Measurements from ENCODE around the gene NSG1. TPM values are rescaled to one million over a fixed set of nuclear protein-coding genes. Genes with fewer than 3 reads are reported as not detected.
"Not testable (repeated sequence)": the region's sequence is repeated elsewhere in the genome, so short reads cannot be mapped to it uniquely, and the experiment has no call there.

The NSG1 gene
- total RNA-seq, 1 donor from 2014 or later, result 24.5 TPM

- TF ChIP-seq, protein P1, sequence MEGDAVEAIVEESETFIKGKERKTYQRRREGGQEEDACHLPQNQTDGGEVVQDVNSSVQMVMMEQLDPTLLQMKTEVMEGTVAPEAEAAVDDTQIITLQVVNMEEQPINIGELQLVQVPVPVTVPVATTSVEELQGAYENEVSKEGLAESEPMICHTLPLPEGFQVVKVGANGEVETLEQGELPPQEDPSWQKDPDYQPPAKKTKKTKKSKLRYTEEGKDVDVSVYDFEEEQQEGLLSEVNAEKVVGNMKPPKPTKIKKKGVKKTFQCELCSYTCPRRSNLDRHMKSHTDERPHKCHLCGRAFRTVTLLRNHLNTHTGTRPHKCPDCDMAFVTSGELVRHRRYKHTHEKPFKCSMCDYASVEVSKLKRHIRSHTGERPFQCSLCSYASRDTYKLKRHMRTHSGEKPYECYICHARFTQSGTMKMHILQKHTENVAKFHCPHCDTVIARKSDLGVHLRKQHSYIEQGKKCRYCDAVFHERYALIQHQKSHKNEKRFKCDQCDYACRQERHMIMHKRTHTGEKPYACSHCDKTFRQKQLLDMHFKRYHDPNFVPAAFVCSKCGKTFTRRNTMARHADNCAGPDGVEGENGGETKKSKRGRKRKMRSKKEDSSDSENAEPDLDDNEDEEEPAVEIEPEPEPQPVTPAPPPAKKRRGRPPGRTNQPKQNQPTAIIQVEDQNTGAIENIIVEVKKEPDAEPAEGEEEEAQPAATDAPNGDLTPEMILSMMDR (conservative IDR thresholded peaks at IDR 0.05), result no peak
- Mint-ChIP-seq H3K36me3 (ENCODE audit: low read depth) (no peaks in the 10 kb centered on the region), H3K4me1 (no peaks in the 10 kb centered on the region), H3K4me3 (no peak overlapping the region), H3K9me3 (peaks cover 2% of the 10 kb centered on the region), H3K27ac (ENCODE audit: unreplicated experiment) (no peak overlapping the region), H3K27me3 (ENCODE audit: low read depth) (no peaks in the 10 kb centered on the region)
- DNase-seq (ENCODE audit: low read depth, low spot score), result no peak
Measured at GRCh38 chr4:4344915-4345527, 41.9 kb upstream of the NSG1 start.

GRCh38 chr4:4347585-4347984 lies 39.3 kb upstream of the NSG1 start:
- Mint-ChIP-seq H3K4me1 (no peaks in the 10 kb centered on the region), H3K4me3 (no peak overlapping the region), H3K27ac (ENCODE audit: unreplicated experiment) (no peak overlapping the region), H3K9me3 (peaks cover 2% of the 10 kb centered on the region), H3K27me3 (ENCODE audit: low read depth) (no peaks in the 10 kb centered on the region), H3K36me3 (ENCODE audit: low read depth) (no peaks in the 10 kb centered on the region)
- TF ChIP-seq, protein P1 (conservative IDR thresholded peaks at IDR 0.05), result no peak
- no peak for DNase-seq (ENCODE audit: low read depth, low spot score)

GRCh38 chr4:4348585-4348984 lies 38.3 kb upstream of the NSG1 start:
- not testable (repeated sequence) for H3K9me3 Mint-ChIP-seq; H3K27me3 Mint-ChIP-seq (ENCODE audit: low read depth); DNase-seq (ENCODE audit: low read depth, low spot score); H3K4me1 Mint-ChIP-seq; H3K4me3 Mint-ChIP-seq; H3K27ac Mint-ChIP-seq (ENCODE audit: unreplicated experiment); H3K36me3 Mint-ChIP-seq (ENCODE audit: low read depth)

DNA sequence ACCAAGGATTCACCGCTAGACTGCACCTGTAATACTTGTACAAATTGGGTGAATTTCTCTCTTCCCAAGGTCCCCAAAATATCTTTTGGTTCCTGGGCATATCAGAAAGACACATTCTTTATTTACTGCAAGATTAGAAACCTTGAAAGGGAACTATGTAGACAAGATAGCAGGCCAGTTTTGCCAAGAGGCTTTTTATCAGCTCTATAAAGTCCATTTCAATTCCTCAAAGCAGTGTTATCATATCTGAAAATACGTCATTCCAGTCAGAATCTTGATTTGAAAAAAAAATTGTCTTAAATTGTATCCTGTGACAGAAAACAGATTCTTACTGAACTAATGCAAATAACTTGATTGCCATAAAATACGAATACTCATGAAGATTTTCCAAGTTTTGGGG lies 37.0 kb upstream of the NSG1 start:
- no peaks in the 10 kb centered on the region for H3K36me3 Mint-ChIP-seq (ENCODE audit: low read depth)
- TF ChIP-seq, protein P1 (conservative IDR thresholded peaks at IDR 0.05), result no peak

DNA sequence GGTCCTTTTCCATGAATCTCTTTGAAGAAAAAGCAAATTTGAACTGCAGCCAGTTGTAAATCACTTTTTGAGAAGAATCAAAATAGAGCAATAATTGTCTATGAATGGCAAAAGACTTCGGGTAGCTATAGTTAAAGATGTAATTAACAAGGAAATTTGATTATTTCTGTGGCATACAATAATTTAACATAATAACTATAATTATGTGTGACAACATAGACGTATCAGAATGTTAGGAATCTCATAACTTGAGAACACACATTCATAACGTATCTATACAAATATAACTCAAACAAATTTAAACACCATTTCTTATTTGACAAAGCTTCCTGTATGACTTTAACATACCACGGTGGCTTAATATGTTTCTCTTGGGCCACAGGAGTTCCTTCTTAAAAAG lies 36.0 kb upstream of the NSG1 start:
- no peak for DNase-seq (ENCODE audit: low read depth, low spot score)
- H3K9me3 Mint-ChIP-seq, result peaks cover 2% of the 10 kb centered on the region
- TF ChIP-seq, protein P1 (conservative IDR thresholded peaks at IDR 0.05), result no peak
- H3K27me3 Mint-ChIP-seq (ENCODE audit: low read depth), result no peaks in the 10 kb centered on the region
- no peak overlapping the region for H3K4me3 Mint-ChIP-seq
- H3K27ac Mint-ChIP-seq (ENCODE audit: unreplicated experiment), result no peak overlapping the region
- no peaks in the 10 kb centered on the region for H3K4me1 Mint-ChIP-seq
- no peaks in the 10 kb centered on the region for H3K36me3 Mint-ChIP-seq (ENCODE audit: low read depth)

More for the DNA sequence above, 37.0 kb upstream of the NSG1 start:
- no peak overlapping the region for H3K4me3 Mint-ChIP-seq
- no peak overlapping the region for H3K27ac Mint-ChIP-seq (ENCODE audit: unreplicated experiment)
- H3K4me1 Mint-ChIP-seq, result no peaks in the 10 kb centered on the region
- H3K27me3 Mint-ChIP-seq (ENCODE audit: low read depth), result no peaks in the 10 kb centered on the region
- H3K9me3 Mint-ChIP-seq, result peaks cover 2% of the 10 kb centered on the region
- DNase-seq (ENCODE audit: low read depth, low spot score), result no peak

DNA sequence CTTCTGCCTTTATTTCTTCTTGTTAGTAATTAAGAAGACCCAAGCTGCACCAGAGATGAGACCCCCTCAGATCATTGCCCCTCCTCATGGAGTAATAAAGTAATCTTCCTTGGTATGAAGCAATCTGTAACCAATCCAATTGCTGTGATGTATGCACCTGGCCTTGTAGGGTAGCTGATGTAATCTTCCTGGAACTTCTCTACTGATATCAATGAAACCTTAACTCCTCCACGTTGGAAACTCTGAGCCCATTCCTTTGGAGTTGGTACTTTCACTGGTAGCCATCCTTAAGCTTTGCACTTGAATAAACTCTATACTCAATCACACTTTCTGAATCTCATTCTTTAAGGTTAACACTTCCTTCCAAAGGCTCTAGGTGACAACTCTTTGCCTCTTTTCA lies 31.6 kb upstream of the NSG1 start:
- TF ChIP-seq, protein P1 (conservative IDR thresholded peaks at IDR 0.05), result no peak
- no peaks in the 10 kb centered on the region for H3K36me3 Mint-ChIP-seq (ENCODE audit: low read depth)
- DNase-seq (ENCODE audit: low read depth, low spot score), result no peak
- H3K4me3 Mint-ChIP-seq, result no peak overlapping the region
- H3K27me3 Mint-ChIP-seq (ENCODE audit: low read depth), result no peaks in the 10 kb centered on the region
- no peaks in the 10 kb centered on the region for H3K9me3 Mint-ChIP-seq
- peaks cover 26% of the 10 kb centered on the region for H3K4me1 Mint-ChIP-seq
- H3K27ac Mint-ChIP-seq (ENCODE audit: unreplicated experiment), result no peak overlapping the region
